Psoas muscle (tissue), 8 donors: ENCODE results near the gene KRTAP5-7. TPM values are rescaled to one million over a fixed set of nuclear protein-coding genes. Genes with fewer than 3 reads are reported as not detected.

Source experiments
- ATAC-seq, 4 donors: fragments of 200-7000 bp; cut with Tn5 transposase; one replicate each; pipeline ENCODE4 v1.9.1; 2020; ENCODE audit warnings: moderate library complexity in 3 of 4, mild to moderate bottlenecking in 2 of 4
- DNase-seq, 2 donors: peaks; one replicate each; pipeline ENCODE4 v3.0.0-alpha.2; 2020
- H3K27ac ChIP-seq: fragments of 200-600 bp; one replicate; pipeline ENCODE4 v1.8.0; 2022
- H3K27me3 ChIP-seq, 3 donors: fragments of 200-600 bp in 1 of 3; one replicate each; pipeline versions ENCODE4 v1.6.1 to v1.8.0; 2013 to 2022; ENCODE audit warnings: low read length in 2 of 3, mild to moderate bottlenecking in 2 of 3, moderate library complexity in 1 of 3; ENCODE audit not compliant: insufficient read depth in 3 of 3
- H3K36me3 ChIP-seq, 2 donors: fragments of 200-600 bp in 1 of 2; one replicate each; pipeline versions ENCODE4 v1.6.1 to v1.8.0; 2013 to 2022; ENCODE audit warnings: low read depth in 1 of 2, mild to moderate bottlenecking in 1 of 2, moderate library complexity in 1 of 2; ENCODE audit not compliant: insufficient read depth in 1 of 2
- H3K4me1 ChIP-seq: fragments of 200-600 bp; one replicate; pipeline ENCODE4 v1.8.0; 2022
- H3K4me3 ChIP-seq: fragments of 200-600 bp; one replicate; pipeline ENCODE4 v1.8.0; 2022; ENCODE audit warnings: mild to moderate bottlenecking
- H3K9me3 ChIP-seq: fragments of 200-600 bp; one replicate; pipeline ENCODE4 v1.8.0; 2022
- WGBS, 3 donors: extraction: QIAGEN DNeasy Blood & Tissue Kit; methylation state at CpG; one replicate each; pipeline versions ENCODE4 v1.1.6 to v1.1.7; 2013; 5-methylcytosine and 5-hydroxymethylcytosine counted together
- intact Hi-C, 2 donors: fragments of 100-400 bp; cut with DNase I; formaldehyde crosslinking; loops; one replicate each; pipeline versions ENCODE4 v1.11.0 to v1.14.2; 2022
- polyA plus RNA-seq, 3 donors: library from polyadenylated mRNA; stranded (reverse); fragments of 200-250 nt; gene quantifications; one replicate each; pipeline ENCODE4 v1.2.3, GENCODE V29; 2013
- total RNA-seq, 4 donors: library from RNA; stranded (reverse); fragmentation: NEBNext Ultra II Directional in 2 of 4; extraction: Animal tissue kit (Norgen Biotek cat#: 25700) in 2 of 4; gene quantifications; one replicate each; pipeline versions ENCODE4 v1.2.1 to v1.2.4, GENCODE V29; 2021 to 2023
- TF ChIP-seq, protein P1 (sequence below): fragments of 200-600 bp; IDR thresholded peaks from one replicate; pipeline ENCODE4 v1.8.0; 2022; ENCODE audit warnings: antibody characterized with exemption
- donor health status: healthy with polysubstance abuse.
- donor health status: DM: no; HTN: no; CAD: no; lungs with moderate emphysema.
- donor health status: Bipolar disorder and iron deficiency.
- donor health status: healthy.
- donor health status: DM: yes; HTN: yes; CAD: no.
- donor health status: DM: no; HTN: no; CAD: no.
- donor health status: DM: no; HTN: no; CAD: no.
- donor health status: DM: yes; HTN: yes; CAD: no.

Gene KRTAP5-7
- total and polyA plus RNA-seq, 7 donors = 0.01 TPM; not detected in 6

DNA sequence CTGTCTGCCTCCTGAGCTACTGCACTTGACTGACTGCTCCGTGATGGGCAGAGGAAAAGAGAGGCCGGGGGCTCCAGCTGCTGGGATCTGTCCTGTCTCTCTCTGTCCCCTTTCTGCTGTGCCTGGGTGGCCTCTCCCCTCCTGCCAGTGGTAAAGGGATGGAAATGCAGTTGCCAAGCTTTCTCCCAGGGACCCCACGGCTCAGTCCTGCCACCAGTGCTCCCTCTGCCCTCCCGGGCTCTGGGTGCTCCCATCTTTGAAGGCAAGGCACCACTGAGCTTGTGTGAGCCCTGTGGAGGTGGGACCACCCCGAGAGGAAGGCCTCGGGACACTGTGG, 42.0 kb upstream of the KRTAP5-7 start:
- ATAC-seq = no peak
- no peak overlapping the region for H3K27ac ChIP-seq

DNA sequence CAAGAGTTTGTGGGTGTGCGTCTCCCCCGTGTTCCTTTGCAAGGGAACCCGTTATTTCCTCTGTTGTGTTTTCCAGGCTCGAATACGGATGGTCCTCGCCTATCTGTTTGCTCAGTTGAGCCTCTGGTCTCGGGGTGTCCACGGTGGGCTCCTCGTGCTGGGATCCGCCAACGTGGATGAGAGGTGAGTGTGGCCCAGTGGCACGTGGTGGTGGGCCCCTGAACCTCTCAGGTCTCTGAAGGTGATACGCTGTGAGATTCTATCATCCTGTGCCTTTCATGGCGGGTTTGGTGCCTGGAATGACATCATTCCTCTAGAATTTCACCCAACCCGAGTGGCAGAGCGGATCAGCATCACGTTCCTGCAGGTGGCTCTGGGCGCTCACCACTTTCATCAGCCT, 41.6 kb upstream of the KRTAP5-7 start:
- peaks cover 0 to 72% of the 10 kb centered on the region in 2 donors for H3K36me3 ChIP-seq
- no peak for DNase-seq

More for the DNA sequence above, 42.0 kb upstream of the KRTAP5-7 start:
- 74 to 94% (median 88%) methylated on average over 5 to 6 of the region's 6 CpGs for WGBS, 3 donors
- H3K27me3 ChIP-seq = no peaks in the 10 kb centered on the region
- TF ChIP-seq, protein P1, sequence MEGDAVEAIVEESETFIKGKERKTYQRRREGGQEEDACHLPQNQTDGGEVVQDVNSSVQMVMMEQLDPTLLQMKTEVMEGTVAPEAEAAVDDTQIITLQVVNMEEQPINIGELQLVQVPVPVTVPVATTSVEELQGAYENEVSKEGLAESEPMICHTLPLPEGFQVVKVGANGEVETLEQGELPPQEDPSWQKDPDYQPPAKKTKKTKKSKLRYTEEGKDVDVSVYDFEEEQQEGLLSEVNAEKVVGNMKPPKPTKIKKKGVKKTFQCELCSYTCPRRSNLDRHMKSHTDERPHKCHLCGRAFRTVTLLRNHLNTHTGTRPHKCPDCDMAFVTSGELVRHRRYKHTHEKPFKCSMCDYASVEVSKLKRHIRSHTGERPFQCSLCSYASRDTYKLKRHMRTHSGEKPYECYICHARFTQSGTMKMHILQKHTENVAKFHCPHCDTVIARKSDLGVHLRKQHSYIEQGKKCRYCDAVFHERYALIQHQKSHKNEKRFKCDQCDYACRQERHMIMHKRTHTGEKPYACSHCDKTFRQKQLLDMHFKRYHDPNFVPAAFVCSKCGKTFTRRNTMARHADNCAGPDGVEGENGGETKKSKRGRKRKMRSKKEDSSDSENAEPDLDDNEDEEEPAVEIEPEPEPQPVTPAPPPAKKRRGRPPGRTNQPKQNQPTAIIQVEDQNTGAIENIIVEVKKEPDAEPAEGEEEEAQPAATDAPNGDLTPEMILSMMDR = no peak
- intact Hi-C loops = no loop called here
- no peaks in the 10 kb centered on the region for H3K9me3 ChIP-seq
- no peaks in the 10 kb centered on the region for H3K4me1 ChIP-seq
- no peak overlapping the region for H3K4me3 ChIP-seq
- peaks cover 0 to 72% of the 10 kb centered on the region in 2 donors for H3K36me3 ChIP-seq
- no peak for DNase-seq

DNA sequence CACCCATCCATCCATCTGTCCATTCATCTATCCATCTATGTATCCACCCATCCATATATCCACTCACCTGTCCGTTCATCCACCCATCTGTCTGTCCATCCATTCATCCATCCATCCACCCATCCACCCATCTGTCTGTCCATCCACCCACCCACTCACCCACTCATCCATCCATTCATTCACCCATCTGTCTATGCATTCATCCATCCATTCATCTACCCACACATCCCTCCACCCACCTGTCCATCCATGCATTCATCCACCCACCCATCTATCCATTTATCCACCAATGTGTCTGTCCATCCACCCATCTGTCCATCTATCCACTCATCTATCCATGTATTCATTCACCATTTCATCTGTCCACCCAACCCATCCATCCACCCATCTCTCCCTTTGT, 40.7 kb upstream of the KRTAP5-7 start:
- peaks cover 0 to 72% of the 10 kb centered on the region in 2 donors for H3K36me3 ChIP-seq
- H3K9me3 ChIP-seq = no peaks in the 10 kb centered on the region
- 86 to 100% (median 96%) methylated on average over 1 of the region's 1 CpG for WGBS, 3 donors
- no peak for DNase-seq
- H3K27me3 ChIP-seq = no peaks in the 10 kb centered on the region
- no peak overlapping the region for H3K4me3 ChIP-seq
- H3K27ac ChIP-seq = no peak overlapping the region
- no peaks in the 10 kb centered on the region for H3K4me1 ChIP-seq
- TF ChIP-seq, protein P1 = no peak
- no peak for ATAC-seq
- intact Hi-C loops = no loop called here

More for the DNA sequence above, 41.6 kb upstream of the KRTAP5-7 start:
- H3K27me3 ChIP-seq = no peaks in the 10 kb centered on the region
- TF ChIP-seq, protein P1 = no peak
- no peaks in the 10 kb centered on the region for H3K4me1 ChIP-seq
- WGBS, 3 donors = 94 to 95% (median 94%) methylated on average over 18 of the region's 18 CpGs
- no peak overlapping the region for H3K27ac ChIP-seq
- no peaks in the 10 kb centered on the region for H3K9me3 ChIP-seq
- no peak overlapping the region for H3K4me3 ChIP-seq
- no peak for ATAC-seq
- intact Hi-C loops = no loop called here

DNA sequence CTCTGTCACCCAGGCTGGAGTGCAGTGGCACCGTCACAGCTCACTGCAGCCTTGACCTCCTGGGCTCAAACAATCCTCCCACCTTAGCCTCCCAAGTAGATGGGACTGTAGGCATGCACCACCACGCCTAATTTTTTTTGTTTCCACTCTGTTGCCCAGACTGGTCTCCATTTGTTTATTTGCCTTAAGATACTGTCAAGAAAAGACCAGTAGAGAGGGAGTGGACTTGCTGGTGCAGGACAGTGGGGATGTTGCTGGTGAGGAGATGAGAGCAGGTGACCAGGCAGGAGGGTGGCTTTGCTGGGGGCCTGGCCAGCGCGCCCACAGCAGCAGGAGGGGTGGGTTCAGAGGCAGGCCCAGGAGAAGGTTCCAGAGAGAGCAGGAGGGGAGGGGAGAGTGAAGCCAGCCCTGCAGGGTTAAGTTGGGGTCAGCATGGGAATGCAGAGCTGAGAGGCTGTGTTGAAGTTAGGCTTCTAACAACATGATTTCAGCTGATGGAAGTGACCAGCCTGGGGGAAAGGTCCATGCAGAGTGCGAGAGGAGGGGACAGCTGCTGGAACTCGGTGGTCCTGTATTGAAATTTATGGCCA, 38.3 kb upstream of the KRTAP5-7 start:
- TF ChIP-seq, protein P1 = no peak
- intact Hi-C loops = no loop called here
- WGBS, 3 donors = 71 to 84% (median 79%) methylated on average over 6 of the region's 6 CpGs
- H3K27ac ChIP-seq = no peak overlapping the region
- no peak overlapping the region for H3K4me3 ChIP-seq
- H3K36me3 ChIP-seq = peaks cover 0 to 76% of the 10 kb centered on the region in 2 donors
- no peak for DNase-seq
- no peak for ATAC-seq
- H3K27me3 ChIP-seq = no peaks in the 10 kb centered on the region
- H3K9me3 ChIP-seq = no peaks in the 10 kb centered on the region
- no peaks in the 10 kb centered on the region for H3K4me1 ChIP-seq
